Activated T-cell treated with anti-CD3 and anti-CD28 coated beads, Interleukin-2, amount 50 U/mL, for 4 hours (primary cell): ENCODE results near the gene MNAT1. TPM values are rescaled to one million over a fixed set of nuclear protein-coding genes. Genes with fewer than 3 reads are reported as not detected.

Experiments
- ATAC-seq, 2 donors: fragments of 200-7000 bp; cut with Tn5 transposase; one replicate each; pipeline ENCODE4 v1.10.0; 2021
- DNase-seq: peaks from one replicate; pipeline ENCODE4 v3.0.0-alpha.2; 2020
- H3K27me3 Mint-ChIP-seq: one replicate; pipeline ENCODE4 v1.8.0; 2021; ENCODE audit warnings: low read depth, mixed read lengths
- H3K36me3 Mint-ChIP-seq: one replicate; pipeline ENCODE4 v1.8.0; 2022; ENCODE audit warnings: mixed read lengths; ENCODE audit not compliant: insufficient read depth
- H3K4me1 Mint-ChIP-seq: one replicate; pipeline ENCODE4 v1.8.0; 2021; ENCODE audit warnings: low read depth, mixed read lengths
- H3K4me3 Mint-ChIP-seq: one replicate; pipeline ENCODE4 v1.8.0; 2021; ENCODE audit warnings: mild to moderate bottlenecking, moderate library complexity, mixed read lengths
- H3K9me3 Mint-ChIP-seq: one replicate; pipeline ENCODE4 v1.8.0; 2021; ENCODE audit warnings: mixed read lengths
- total RNA-seq, 3 donors: library from RNA; stranded (reverse); gene quantifications; one replicate each; pipeline ENCODE4 v1.2.1, GENCODE V29; 2021

Gene MNAT1
- total RNA-seq, 3 donors from 2014 or later: 43.0 to 49.4 (median 43.4) TPM

GRCh38 chr14:60989599-60989998 lies 255.0 kb downstream of the MNAT1 start:
- no peaks in the 10 kb centered on the region for H3K9me3 Mint-ChIP-seq
- no peak for DNase-seq
- H3K4me1 Mint-ChIP-seq: peaks cover 5% of the 10 kb centered on the region
- ATAC-seq: no peak
- H3K36me3 Mint-ChIP-seq: peaks cover 31% of the 10 kb centered on the region
- H3K27me3 Mint-ChIP-seq: no peaks in the 10 kb centered on the region
- no peak overlapping the region for H3K4me3 Mint-ChIP-seq

GRCh38 chr14:60998617-60999016 lies 264.1 kb downstream of the MNAT1 start:
- Mint-ChIP-seq H3K27me3 (no peaks in the 10 kb centered on the region), H3K4me3 (no peak overlapping the region), H3K4me1 (no peaks in the 10 kb centered on the region), H3K36me3 (peaks cover 28% of the 10 kb centered on the region), H3K9me3 (peaks cover 4% of the 10 kb centered on the region)
- ATAC-seq: no peak
- no peak for DNase-seq

- no peak for DNase-seq
- H3K9me3 Mint-ChIP-seq: peaks cover 8% of the 10 kb centered on the region
- H3K4me1 Mint-ChIP-seq: no peaks in the 10 kb centered on the region
- H3K27me3 Mint-ChIP-seq: no peaks in the 10 kb centered on the region
- peaks cover 32% of the 10 kb centered on the region for H3K36me3 Mint-ChIP-seq
- H3K4me3 Mint-ChIP-seq: no peak overlapping the region
- ATAC-seq: no peak
These were observed 265.0 kb downstream of the MNAT1 start for GRCh38 chr14:60999536-60999935.

- Mint-ChIP-seq H3K4me3 (no peak overlapping the region), H3K36me3 (peaks cover 20% of the 10 kb centered on the region), H3K27me3 (no peaks in the 10 kb centered on the region), H3K9me3 (peaks cover 8% of the 10 kb centered on the region), H3K4me1 (no peaks in the 10 kb centered on the region)
- DNase-seq (no peak), ATAC-seq (no peak)
These were observed 269.0 kb downstream of the MNAT1 start for GRCh38 chr14:61003571-61003970.

GRCh38 chr14:61019537-61019936 lies 285.0 kb downstream of the MNAT1 start:
- DNase-seq (no peak), ATAC-seq (no peak)
- H3K27me3 Mint-ChIP-seq: no peaks in the 10 kb centered on the region
- no peaks in the 10 kb centered on the region for H3K4me1 Mint-ChIP-seq
- H3K36me3 Mint-ChIP-seq: no peaks in the 10 kb centered on the region
- no peaks in the 10 kb centered on the region for H3K9me3 Mint-ChIP-seq
- no peak overlapping the region for H3K4me3 Mint-ChIP-seq

Other genes with a start within 250 kb of the MNAT1 start
- not detected for gene C14orf39, start 248.7 kb upstream of the MNAT1 start, total RNA-seq
- not detected for gene SIX6, start 225.6 kb upstream of the MNAT1 start, total RNA-seq
- not detected for gene SIX1, start 85.3 kb upstream of the MNAT1 start, total RNA-seq
- under 1 TPM in 1 of 3 donors, not detected in 2; 0.11 TPM for gene SIX4, start 10.4 kb upstream of the MNAT1 start, total RNA-seq
- gene TRMT5, start 246.3 kb downstream of the MNAT1 start, total RNA-seq: 10 to 100 TPM; 14.8 to 20.5 (median 20.0) TPM
- gene SLC38A6, start 246.5 kb downstream of the MNAT1 start, total RNA-seq: 1 to 10 TPM; 2.9 to 3.8 (median 3.3) TPM